OCI-LY7 (cell line): ENCODE measurements around the gene DLGAP3. TPM values are rescaled to one million over a fixed set of nuclear protein-coding genes. Genes with fewer than 3 reads are reported as not detected.

Source experiments
- BruUV-seq: library from RNA; stranded (reverse); fragments of 400-500 nt; replicated peaks from 2 replicates; lab custom pipeline; 2021; lab: Mats Ljungman, UMichigan
- CTCF ChIA-PET: fragments of 300-600 bp; sonication (Branson Sonifier 250); formaldehyde crosslinking; loops from one replicate; lab custom pipeline; 2022; ENCODE audit warnings: antibody characterized with exemption; ENCODE audit not compliant: unreplicated experiment; lab: Charles Lee
- POLR2A ChIA-PET: fragments of 300-600 bp; sonication (Branson Sonifier 250); formaldehyde crosslinking; loops from one replicate; lab custom pipeline; 2022; ENCODE audit warnings: antibody characterized with exemption; lab: Charles Lee
- DNase-seq: peaks from one replicate; pipeline ENCODE4 v3.0.0-alpha.2; 2015; ENCODE audit warnings: low spot score
- H2AFZ ChIP-seq: fragments of 200-600 bp; sonication (generic), shearing (Covaris generic); 2 replicates; pipeline ENCODE4 v1.6.1; 2014; ENCODE audit warnings: mild to moderate bottlenecking, antibody characterized with exemption, low read length, moderate library complexity
- H3K27ac ChIP-seq: fragments of 200-600 bp; sonication (generic); 2 replicates; pipeline ENCODE4 v1.5.1; 2014; ENCODE audit warnings: mixed run types, low read depth, mild to moderate bottlenecking, moderate library complexity, low read length, inconsistent platforms; ENCODE audit not compliant: poor library complexity, severe bottlenecking
- H3K36me3 ChIP-seq: fragments of 200-600 bp; sonication (generic); 2 replicates; pipeline ENCODE4 v1.6.1; 2014; ENCODE audit warnings: mild to moderate bottlenecking, antibody characterized with exemption, low read length, moderate library complexity, mixed read lengths; ENCODE audit not compliant: insufficient read depth
- H3K4me1 ChIP-seq: fragments of 200-600 bp; sonication (generic); 2 replicates; pipeline ENCODE4 v1.5.1; 2014; ENCODE audit warnings: mild to moderate bottlenecking, low read length; ENCODE audit not compliant: insufficient read depth, poor library complexity, severe bottlenecking
- H3K4me2 ChIP-seq: fragments of 200-600 bp; sonication (generic); 2 replicates; pipeline ENCODE4 v1.6.1; 2014; ENCODE audit warnings: mild to moderate bottlenecking, low read length
- H3K4me3 ChIP-seq: fragments of 200-600 bp; sonication (generic); 2 replicates; pipeline ENCODE4 v1.5.1; 2014; ENCODE audit warnings: mild to moderate bottlenecking, low read depth, low read length; ENCODE audit not compliant: poor library complexity, severe bottlenecking
- H3K79me2 ChIP-seq: fragments of 200-600 bp; sonication (generic); 2 replicates; pipeline ENCODE4 v1.6.1; 2016; ENCODE audit warnings: low read depth, mild to moderate bottlenecking, low read length, moderate library complexity, mixed read lengths; ENCODE audit not compliant: insufficient read depth
- H3K9me2 ChIP-seq: fragments of 200-600 bp; sonication (generic); 2 replicates; pipeline ENCODE4 v1.6.1; 2016; ENCODE audit warnings: mild to moderate bottlenecking, low read length, mixed read lengths; ENCODE audit not compliant: insufficient read depth
- H3K9me3 ChIP-seq: fragments of 200-600 bp; sonication (generic); 2 replicates; pipeline ENCODE4 v1.6.1; 2014; ENCODE audit warnings: mild to moderate bottlenecking, mixed run types, low read length, mixed read lengths
- H4K20me1 ChIP-seq: fragments of 200-600 bp; sonication (generic); 2 replicates; pipeline ENCODE4 v1.6.1; 2014; ENCODE audit warnings: mild to moderate bottlenecking, antibody characterized with exemption, low read length, moderate library complexity, mixed read lengths; ENCODE audit not compliant: insufficient read depth
- EZH2phosphoT487 ChIP-seq: fragments of 200-600 bp; sonication (generic); IDR thresholded peaks from 2 replicates; pipeline ENCODE4 v1.6.1; 2018; ENCODE audit warnings: low read depth, borderline replicate concordance, mild to moderate bottlenecking, mixed run types, antibody characterized with exemption, low read length, moderate library complexity, mixed read lengths
- intact Hi-C: fragments of 100-400 bp; cut with micrococcal nuclease; formaldehyde crosslinking; loops from one replicate; pipeline ENCODE4 v1.10.0; 2022; ENCODE audit not compliant: unreplicated experiment
- total RNA-seq, 2 experiments: library from RNA; depleted of rRNA in 1 of 2; stranded (reverse); fragments of >200 nt in 1 of 2; shearing (Covaris generic) in 1 of 2; gene quantifications; 2 replicates each; pipeline ENCODE4 v1.2.3, GENCODE V29; 2014 to 2022
- TF ChIP-seq, protein P1 (sequence below): fragments of 200-600 bp; sonication (generic); conservative IDR thresholded peaks from 2 replicates; pipeline ENCODE4 v1.5.1; 2014; ENCODE audit warnings: mild to moderate bottlenecking, antibody characterized with exemption, low read length, moderate library complexity, mixed read lengths

The DLGAP3 gene
- total RNA-seq, 2 experiments from 2014 or later: 0.44 to 0.47 TPM

GRCh38 chr1:34914958-34915357 lies 14.5 kb downstream of the DLGAP3 start:
- Histone ChIP-seq H3K79me2 (no peaks in the 10 kb centered on the region), H3K4me2 (no peak overlapping the region), H3K36me3 (no peaks in the 10 kb centered on the region), H2AFZ (no peak overlapping the region), H3K9me2 (no peaks in the 10 kb centered on the region), H4K20me1 (no peaks in the 10 kb centered on the region), H3K4me3 (no peak overlapping the region), H3K27ac (no peak overlapping the region), H3K9me3 (no peaks in the 10 kb centered on the region), H3K4me1 (peaks cover 4% of the 10 kb centered on the region)
- ChIA-PET CTCF (no interaction called here), POLR2A (no interaction called here)
- BruUV-seq: no TSS peak
- intact Hi-C loops: no loop called here
- TF ChIP-seq, protein P1, sequence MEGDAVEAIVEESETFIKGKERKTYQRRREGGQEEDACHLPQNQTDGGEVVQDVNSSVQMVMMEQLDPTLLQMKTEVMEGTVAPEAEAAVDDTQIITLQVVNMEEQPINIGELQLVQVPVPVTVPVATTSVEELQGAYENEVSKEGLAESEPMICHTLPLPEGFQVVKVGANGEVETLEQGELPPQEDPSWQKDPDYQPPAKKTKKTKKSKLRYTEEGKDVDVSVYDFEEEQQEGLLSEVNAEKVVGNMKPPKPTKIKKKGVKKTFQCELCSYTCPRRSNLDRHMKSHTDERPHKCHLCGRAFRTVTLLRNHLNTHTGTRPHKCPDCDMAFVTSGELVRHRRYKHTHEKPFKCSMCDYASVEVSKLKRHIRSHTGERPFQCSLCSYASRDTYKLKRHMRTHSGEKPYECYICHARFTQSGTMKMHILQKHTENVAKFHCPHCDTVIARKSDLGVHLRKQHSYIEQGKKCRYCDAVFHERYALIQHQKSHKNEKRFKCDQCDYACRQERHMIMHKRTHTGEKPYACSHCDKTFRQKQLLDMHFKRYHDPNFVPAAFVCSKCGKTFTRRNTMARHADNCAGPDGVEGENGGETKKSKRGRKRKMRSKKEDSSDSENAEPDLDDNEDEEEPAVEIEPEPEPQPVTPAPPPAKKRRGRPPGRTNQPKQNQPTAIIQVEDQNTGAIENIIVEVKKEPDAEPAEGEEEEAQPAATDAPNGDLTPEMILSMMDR: no peak
- TF ChIP-seq EZH2phosphoT487: no peak
- no peak for DNase-seq

- ChIA-PET POLR2A (no interaction called here), CTCF (no interaction called here)
- no peak overlapping the region for H3K27ac ChIP-seq
- TF ChIP-seq EZH2phosphoT487: no peak
- TF ChIP-seq, protein P1: no peak
- no peaks in the 10 kb centered on the region for H3K9me2 ChIP-seq
- H3K4me1 ChIP-seq: no peaks in the 10 kb centered on the region
- no peaks in the 10 kb centered on the region for H3K9me3 ChIP-seq
- H4K20me1 ChIP-seq: no peaks in the 10 kb centered on the region
- no peaks in the 10 kb centered on the region for H3K36me3 ChIP-seq
- BruUV-seq: no TSS peak
- intact Hi-C loops: no loop called here
- no peak overlapping the region for H3K4me2 ChIP-seq
- no peak overlapping the region for H2AFZ ChIP-seq
- no peak overlapping the region for H3K4me3 ChIP-seq
- H3K79me2 ChIP-seq: no peaks in the 10 kb centered on the region
- DNase-seq: no peak
These were observed 18.0 kb downstream of the DLGAP3 start for GRCh38 chr1:34911465-34911864.

GRCh38 chr1:34910425-34910824 lies 19.0 kb downstream of the DLGAP3 start:
- Histone ChIP-seq H3K4me1 (no peaks in the 10 kb centered on the region), H3K9me2 (no peaks in the 10 kb centered on the region), H3K4me2 (no peak overlapping the region), H4K20me1 (no peaks in the 10 kb centered on the region), H3K9me3 (no peaks in the 10 kb centered on the region), H3K36me3 (no peaks in the 10 kb centered on the region), H2AFZ (no peak overlapping the region), H3K27ac (no peak overlapping the region), H3K4me3 (no peak overlapping the region), H3K79me2 (no peaks in the 10 kb centered on the region)
- DNase-seq: no peak
- TF ChIP-seq, protein P1: no peak
- TF ChIP-seq EZH2phosphoT487: no peak
- BruUV-seq: no TSS peak
- intact Hi-C loops: no loop called here
- ChIA-PET POLR2A (no interaction called here), CTCF (no interaction called here)
